GM18508 (cell line): ENCODE data around the gene ZCCHC24.

Experiments used
- ATAC-seq: cut with Tn5 transposase; IDR thresholded peaks from one replicate; pipeline ENCODE4 v1.9.1; 2021; ENCODE audit warnings: moderate number of reproducible peaks; ENCODE audit not compliant: insufficient read depth, unreplicated experiment

The ZCCHC24 gene

DNA sequence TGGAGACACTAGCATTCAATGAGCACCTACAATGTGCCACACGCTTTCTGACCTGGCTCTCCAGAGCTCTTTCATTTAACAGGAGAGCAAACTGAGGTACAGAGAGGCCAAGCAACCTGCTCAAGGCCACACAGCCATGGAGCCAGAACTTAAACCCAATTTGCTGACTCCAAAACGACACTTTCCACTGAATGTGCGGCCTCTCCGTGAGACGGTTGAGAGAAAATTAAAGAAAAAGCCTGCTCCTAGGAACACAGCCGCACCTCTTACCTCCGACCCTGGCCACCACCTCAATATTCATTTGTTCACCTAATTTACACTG, 42.8 kb downstream of the ZCCHC24 start:
- ATAC-seq = no peak

DNA sequence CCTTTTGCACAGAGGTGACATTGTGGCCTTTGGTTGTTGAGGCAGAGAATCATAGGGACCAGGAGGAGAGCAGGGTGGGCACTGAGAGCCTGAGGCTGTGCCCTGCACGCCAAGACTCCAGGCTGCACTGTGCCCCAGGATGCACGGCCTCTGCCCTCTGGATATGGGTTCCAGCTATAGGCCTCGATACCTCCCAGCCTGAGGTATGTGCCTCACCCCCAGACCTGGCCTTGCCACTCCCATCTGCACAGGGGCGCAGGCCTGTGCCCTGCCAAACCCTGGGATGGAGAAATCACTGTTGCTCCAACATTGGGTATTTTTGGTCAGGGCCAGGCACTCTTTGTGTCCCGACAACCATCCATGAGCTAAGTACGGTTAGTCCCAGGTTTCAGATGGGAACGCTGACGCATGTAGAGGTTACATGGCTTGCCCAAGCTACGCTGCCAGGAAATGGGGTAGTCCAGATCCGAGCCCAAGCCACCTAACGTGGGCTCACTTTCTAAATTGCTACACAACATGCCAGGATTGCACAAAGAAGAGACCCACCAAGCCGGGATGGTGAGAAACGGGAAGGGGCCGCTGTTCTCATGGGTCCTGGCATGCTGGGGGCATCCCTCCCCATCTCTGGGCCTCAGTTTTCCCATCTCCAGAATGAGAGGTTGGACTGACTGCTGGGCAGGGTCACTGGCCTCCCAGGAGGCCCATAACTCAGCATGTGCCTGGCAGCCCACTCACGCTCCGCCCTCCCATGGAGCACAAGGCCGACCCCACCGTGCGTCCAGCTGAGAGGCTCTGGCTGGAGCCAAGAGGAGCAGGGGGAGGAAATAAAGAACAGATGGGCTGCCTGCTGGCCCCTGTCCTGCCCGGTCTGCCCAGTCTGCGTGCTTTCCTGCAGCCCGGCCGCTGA, 44.2 kb downstream of the ZCCHC24 start:
- ATAC-seq = no peak

DNA sequence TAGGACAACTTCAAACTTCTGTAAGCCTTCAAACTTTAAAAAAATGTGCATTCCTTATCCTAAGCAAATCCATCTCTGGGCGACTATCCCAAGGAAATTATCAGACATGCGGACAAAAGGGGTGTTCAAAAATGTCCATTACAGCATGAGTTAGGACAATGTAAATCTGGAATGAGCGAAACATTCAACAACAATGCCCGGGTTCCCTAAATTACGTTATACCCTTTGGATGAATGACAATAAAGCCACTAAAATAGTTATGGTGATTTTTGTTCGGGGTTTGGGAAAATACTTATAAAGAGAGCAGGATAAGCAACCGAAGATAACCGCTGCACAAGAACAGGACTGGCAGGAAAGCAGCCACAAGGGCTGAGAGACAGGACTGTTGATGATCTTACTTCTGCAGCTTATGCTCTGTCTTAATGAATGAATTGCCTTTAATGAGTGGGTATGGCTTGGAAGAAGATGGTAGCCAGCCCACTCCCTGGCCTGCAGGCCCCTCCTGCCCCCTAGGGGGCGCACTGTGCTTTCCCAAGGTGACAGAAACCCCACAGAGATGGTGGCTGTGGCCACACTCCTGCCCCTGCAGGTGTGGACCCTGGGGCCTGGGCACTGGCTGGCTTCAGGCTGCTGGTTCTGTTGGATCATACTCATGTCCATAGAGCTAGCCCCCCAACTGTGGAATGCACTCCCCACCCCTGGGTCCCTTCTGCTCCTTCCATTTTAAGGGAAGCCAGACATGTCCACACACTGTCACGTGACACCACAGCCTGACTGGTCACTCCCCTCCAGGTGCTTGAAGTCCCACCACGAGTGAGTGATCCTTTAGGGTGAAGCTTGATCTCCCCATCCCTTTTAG, 45.0 kb downstream of the ZCCHC24 start:
- ATAC-seq = no peak

DNA sequence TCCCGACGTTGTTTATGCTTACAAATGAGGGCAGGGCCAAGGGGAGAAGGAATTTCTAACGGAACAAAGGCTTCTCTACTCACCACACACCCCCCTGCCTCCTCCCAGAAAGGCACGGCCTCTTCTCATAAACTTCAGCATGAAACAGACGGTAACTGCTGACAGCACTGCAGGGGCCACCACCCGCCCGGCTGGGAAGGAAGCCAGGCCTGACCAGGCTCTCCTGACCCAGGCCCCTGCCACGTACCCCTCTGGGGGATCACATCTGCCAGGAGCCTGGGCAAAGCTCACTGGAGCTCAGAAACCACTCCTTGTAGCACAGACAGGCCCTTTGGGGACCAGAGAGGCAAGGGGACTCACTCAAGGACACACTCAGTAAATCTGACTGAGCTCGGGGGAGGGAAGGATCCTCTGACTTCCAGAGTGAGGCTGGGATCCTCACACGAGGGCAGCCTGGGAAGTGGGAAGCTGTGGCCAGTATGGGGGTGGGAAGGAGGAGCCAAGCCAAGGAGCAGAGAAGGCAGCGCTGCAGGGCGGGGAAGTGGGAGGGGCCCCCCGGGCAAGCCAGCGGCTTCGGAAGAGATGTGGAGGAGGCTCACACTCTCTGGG, 46.1 kb downstream of the ZCCHC24 start:
- no peak for ATAC-seq

DNA sequence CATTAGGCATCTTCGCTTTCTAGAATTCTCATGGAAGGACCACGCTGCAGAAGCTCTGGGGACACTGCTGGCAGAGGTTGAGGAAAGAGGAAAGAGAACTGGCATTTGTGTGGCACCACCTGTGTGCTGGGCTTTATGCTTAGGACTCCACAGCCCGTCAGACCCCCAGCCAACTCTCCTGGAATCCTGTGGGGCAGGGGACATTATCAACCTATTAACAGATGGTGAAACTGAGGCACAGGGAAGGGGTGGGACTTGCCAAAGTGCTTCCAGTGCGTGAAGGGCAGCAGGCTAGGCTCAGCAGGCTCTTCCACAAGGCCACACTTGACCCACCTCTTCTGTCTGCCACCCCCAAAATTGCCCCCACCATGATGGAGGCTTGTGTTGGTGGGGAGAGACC, 46.8 kb downstream of the ZCCHC24 start:
- ATAC-seq = no peak

DNA sequence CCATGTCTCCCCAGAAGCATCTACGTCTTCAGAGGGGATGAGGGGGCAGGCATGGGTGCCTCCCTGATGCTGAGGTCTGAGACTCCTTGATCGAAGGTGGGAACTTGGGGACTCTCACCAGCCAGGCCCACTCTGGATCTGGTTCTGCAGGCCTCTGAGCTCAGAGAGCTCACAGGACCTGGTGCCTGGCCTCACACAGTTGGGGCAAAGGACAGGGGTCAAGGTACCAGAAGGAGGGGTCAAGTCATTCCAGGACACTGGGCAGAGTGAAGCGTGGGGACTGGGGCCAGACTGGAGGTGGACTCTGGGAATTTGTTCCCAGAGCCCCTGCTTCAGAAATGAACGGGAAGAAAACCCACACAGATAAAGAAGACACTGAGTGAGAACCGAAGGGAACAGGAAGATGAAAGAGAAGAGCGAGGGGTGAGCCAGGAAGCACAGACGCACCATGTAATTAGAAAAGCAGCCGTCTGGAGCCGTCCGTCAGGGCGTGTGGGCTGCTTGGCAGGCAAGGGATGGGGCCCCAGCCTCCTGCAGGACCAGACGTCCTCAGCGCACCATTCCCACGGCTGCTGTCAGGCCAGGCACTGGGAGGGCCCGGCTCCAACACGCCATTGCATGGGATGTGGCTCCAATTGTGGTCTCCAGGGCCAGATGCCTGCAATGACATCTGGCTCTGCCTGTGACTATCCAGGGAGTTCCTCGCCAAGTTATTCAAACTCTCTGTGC, 47.7 kb downstream of the ZCCHC24 start:
- no peak for ATAC-seq

DNA sequence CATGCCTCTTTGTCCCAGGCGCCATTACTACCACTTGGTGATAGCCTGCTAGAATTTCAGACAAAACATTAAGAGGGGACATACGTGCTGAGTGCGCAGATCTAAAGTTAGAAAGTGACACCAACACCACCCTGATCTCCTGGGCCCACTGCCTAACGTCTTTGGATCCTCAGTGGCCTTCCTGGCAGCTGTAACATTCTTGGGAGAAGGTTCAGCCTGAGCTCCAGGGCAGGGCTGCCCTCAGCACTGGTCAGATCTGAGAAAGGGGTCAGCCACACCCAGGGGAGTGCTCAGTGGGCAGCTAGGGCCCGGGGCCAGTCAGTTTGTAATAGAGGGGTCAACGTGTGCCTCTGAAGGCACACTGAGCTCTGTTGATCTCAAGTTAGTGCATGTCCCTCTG, 48.4 kb downstream of the ZCCHC24 start:
- no peak for ATAC-seq

DNA sequence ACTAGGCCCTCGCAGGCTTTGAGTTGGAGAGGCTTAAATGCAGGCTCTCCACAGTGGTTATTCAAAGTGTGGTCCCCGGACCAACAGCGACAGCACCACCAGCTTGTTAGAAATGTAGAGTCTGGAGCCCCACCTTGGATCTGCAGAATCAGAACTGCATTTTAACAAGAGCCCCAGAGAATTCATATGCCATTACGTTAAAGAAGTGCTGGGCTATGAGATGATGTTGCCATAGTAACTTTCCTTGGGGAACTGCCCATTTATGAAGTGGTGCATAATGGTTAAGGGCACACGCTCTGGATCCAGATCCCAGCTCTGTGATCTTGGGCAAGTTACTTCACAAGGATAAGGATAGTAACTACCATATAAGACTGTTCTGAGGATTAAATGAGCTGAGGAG, 48.9 kb downstream of the ZCCHC24 start:
- ATAC-seq = no peak

DNA sequence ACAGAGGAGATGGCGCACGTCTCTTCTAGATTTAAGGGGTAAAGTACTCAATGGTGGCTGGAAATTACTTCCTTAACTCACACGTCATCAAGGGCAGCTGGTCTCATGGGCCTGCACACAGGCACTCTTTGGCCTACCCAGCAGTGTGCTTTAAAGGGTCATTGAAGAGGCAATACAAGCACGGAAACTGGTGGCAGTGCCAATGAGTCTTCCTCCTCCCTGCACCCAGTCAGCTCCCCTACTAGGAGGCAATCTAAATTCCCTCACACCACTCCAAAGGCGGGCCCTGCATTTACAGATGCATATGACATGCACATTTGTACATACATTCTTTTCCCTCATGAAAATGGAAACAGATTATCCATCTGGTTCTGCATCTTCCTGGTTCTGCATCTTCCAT, 50.8 kb downstream of the ZCCHC24 start:
- ATAC-seq = no peak

DNA sequence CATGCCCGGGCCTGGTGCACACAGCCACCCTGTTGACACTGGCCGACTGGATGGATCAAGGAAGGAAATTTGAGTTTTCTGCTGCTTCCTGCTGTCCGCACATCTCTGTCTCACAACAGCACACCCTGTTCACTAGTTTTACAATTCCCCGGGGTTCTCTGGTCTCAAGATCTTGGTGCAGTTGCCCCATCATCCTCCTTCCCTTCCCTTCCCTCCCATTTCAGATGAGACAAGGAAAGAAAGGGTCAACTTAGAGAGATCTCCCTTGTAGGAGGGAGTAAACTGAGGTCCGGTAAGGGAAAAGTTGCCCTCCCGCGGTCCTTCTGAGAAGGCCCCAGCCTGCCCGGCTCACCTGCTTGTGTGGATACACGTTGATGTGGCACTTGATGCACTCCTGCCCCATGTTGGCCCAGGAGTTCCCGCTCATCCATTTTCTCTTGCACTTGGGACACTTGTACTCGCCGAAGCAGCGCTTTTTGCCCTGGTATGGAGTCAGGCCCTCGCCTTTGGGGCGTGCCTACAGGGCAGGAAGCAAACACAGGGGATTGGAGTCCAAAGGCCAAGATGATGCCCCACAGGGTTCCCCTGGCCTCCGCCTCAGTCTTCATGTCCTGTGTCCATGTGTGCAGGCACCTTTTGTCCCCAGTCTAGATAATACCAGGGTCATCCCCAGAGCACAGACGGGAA, 51.4 kb downstream of the ZCCHC24 start:
- ATAC-seq = no peak

DNA sequence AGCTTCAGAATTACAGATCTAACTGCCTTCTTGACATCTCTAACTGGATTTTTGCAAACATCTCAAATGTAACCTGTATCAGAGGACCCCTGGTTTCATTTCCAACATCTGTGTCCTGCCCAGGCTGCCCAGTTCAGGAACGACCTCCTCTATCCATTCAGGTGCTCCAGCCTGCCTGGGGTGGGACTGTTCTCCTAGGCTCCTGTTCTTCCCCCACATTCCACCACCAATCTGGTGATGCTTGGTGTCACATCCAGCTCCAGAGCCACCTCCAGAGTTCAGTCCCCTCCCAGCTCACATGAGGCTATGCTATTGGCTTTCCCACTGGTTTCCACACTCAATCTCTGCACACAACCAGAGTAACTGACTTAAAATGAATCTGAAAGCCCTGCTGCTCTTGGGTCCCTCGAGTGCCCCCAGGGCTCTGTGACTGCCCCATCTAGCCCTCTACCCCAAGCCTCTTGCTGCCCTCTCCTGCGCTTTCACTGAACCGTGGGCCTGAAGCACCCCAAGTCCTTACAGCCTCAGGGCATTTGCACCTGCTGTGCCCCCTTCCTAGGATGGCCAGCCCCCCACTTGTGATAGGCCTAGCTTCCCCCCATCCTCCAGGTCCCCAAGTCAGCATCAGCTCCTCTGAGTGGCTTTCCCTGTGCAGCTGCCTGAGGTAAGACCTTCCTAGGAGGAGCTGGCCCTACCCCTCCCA, 52.1 kb downstream of the ZCCHC24 start:
- ATAC-seq = no peak

DNA sequence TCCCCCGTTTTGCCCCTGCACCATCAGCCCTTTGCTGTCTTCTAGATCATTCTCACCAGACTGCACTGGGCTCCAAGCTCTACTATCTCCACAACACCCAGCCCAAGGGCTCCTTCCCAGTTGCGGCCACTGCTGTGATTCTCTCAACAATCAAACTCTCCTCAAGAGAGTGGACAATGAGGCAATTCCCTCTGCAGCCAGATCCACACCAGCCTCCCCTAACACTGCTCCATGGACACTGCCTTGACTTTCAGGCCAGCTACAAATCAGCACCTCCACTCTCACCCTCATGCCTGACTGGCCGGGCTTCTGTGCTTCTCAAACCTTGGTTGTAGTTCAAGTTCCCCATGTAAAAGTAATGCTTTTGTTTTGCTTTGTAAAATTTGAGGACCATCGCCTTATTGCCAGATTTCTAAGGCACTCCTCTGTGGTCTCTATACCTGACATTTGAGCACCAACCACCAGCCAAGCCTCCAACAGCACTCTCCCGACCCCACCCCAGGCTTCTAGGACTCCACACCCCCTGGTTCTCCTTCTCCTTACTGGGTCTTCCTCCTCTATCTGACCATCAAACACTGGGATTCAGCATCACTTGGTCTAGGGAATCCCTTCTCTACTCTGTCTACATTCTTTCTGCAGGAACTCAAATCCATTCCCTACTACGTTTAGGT, 52.8 kb downstream of the ZCCHC24 start:
- no peak for ATAC-seq

DNA sequence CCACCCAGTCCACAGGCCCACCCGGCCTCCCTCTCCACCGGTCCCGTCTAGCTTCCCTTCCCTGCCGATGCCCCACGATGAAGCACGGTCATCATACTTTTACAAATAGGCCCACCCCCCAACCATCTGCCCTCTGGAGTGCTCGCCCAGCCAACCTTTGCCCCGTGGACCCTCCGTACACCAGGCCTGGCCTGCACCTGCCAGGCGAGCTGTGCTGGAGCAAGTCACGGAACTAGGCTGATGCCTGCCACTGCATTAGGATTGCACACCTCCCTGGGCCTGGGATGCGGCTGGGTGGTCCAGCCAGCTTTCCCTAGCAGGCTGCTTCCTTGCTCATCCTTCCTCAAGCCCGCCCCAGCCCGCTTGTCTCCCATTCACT, 53.4 kb downstream of the ZCCHC24 start:
- no peak for ATAC-seq

DNA sequence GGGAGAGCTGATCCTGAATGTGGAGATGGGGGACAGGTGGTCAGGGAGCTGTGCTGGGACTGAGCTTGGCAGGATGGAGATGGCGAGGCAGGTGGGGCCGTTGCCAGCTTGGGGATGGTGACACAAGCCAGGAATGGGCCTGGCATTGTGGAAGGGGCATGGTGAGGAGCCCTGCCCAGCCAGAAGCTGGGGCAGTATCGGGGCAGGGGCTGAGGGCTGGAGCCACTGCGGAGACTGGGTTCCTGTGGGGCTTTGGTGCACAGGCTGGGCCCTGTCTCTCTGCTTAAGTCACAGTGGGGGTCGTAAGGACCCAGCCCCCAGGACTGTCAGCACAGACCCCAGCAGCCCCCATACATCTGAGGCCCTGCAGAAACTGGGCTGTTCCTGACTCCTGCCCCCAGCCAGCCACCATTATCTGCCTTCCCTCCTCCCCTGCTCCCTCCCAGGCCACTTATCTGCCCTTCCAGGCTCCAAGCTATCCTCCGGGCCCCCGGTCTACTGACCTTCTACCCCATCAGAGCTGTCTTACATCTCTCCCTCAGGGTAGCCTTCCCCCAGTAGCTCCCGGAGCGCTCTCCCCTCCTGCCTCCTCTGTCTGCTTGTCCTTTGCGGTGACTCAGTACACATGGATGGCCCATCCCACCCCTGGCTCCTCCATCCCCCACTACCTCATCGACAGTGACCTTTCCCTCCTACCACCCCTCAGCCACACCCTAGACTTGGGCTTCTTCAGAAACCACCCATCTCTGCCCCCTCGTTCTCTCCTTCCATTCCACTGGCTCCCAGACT, 54.0 kb downstream of the ZCCHC24 start:
- ATAC-seq = no peak

DNA sequence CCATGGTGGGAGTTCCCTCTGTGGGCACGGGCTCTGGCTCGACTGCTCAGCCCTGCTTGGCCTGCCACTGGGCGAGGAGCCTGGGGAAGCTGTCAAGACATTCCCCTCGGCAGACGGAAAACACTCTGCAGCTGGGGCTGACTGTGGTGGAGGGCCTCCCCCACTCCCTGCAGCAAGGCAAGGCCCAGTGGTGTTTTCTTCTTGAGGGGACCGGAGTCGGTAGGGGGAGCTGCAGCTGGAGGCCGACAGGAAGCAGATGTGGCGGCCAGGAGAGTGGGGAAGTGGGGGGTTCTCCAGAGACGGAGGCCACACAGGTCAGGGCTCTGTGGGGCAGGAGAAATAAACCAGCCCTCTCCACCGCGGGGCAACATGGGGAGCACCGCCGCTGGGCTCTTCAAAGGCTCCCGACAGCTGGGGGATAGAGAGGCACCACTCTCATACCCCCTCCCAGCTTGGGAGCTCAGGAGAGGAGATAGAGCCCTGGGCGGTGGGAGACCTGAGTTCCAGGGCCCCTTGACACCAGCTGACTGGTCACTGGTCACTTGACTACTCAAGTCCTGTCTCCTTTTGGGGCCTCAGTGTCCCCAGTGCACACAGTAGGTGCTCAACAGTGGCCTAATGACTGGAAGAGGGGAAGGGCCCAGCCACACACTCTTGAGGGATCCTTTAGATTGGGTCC, 54.7 kb downstream of the ZCCHC24 start:
- no peak for ATAC-seq

DNA sequence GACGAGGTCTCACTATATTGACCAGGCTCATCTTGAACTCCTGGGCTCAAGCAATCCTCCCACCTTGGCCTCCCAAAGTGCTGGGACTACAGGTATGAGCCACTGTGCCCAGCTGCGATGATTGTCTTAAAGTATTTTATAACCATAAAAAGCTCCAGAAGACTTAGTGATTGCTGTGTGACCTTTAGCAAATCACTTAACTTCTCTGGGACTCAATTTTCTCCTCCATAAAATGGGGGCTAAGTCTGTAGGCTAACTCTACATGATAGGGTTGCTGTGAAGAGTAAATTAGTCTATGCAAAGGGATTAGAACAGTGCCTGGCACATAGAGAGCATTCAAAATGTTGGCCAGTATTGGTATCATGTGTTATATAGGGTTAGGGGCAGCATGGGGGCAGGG, 55.4 kb downstream of the ZCCHC24 start:
- no peak for ATAC-seq

DNA sequence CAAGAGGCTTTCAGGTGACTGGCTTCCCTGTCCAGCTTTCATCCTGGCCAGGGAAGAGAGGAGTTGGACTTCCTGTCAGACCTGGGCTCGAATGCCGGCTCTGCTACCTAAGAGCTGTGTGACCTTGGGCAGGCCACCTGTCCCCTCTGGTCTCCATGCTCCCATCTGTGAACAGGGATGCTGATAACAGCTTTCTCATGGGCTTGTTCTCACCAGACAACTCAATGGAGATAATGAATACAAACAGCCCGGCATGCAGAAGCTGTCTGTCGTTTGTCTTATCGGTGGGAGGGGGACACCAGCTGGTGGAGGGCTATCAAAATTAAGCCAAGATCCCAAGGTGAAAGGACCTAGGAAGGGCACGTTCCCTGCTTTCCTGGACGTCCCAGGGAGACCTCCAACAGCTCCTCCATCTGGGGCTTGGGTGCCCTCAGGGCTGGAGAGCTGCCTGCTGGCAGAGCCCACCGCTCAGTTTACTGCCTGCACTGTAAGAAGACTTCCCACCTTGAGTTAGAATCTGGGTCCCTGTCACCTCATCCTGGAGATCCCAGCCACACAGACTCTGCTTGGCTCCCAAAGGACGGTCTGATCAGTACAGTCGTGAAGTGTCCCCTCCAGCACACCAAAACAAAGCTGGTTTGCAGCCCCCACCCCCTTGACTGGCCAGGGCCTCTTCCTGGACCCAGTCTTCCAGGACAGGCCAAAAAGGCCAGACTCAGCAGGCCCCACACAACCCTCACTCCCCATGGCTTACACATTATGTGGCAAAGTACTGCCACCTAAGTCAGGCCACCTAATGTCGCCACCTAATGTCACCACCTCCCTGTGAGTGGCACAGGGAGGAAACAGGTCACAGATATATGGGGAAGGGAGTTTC, 57.2 kb downstream of the ZCCHC24 start:
- ATAC-seq = no peak
